GM12878 (cell line): ENCODE data around the gene YWHAG.

Experiments
- CEBPB ChIP-seq, 2 experiments: fragments of 150-350 bp in 1 of 2; IDR thresholded peaks; 2 replicates each; pipeline ENCODE4 v1.6.1; 2012 to 2014; ENCODE audit warnings: low read depth in 2 of 2, low read length in 2 of 2, borderline replicate concordance in 1 of 2, inconsistent platforms in 1 of 2
- CTCF ChIP-seq, 3 experiments: IDR thresholded peaks in 2 of 3; conservative IDR thresholded peaks in 1 of 3; 2 replicates each; pipeline ENCODE4 v1.5.1; 2011; ENCODE audit warnings: low read depth in 3 of 3, low read length in 3 of 3, mild to moderate bottlenecking in 3 of 3, control low read depth in 2 of 3, moderate library complexity in 2 of 3, inconsistent platforms in 1 of 3, mixed read lengths in 1 of 3; ENCODE audit not compliant: control insufficient read depth in 2 of 3, insufficient read depth in 1 of 3; ENCODE audit errors: extremely low read depth in 1 of 3
- EGR1 ChIP-seq, 2 experiments: IDR thresholded peaks; 1 replicate in 1 of 2; 2 replicates in 1 of 2; pipeline ENCODE4 v1.6.1; 2011 to 2012; ENCODE audit warnings: low read depth in 2 of 2, low read length in 2 of 2, borderline replicate concordance in 1 of 2, mild to moderate bottlenecking in 1 of 2, moderate library complexity in 1 of 2
- JUND ChIP-seq: IDR thresholded peaks from 2 replicates; pipeline ENCODE4 v1.6.1; 2012; ENCODE audit warnings: low read depth, mild to moderate bottlenecking, low read length, improper control_type of control experiment, moderate library complexity
- KDM1A ChIP-seq: fragments of 200-600 bp; sonication (generic); IDR thresholded peaks from 2 replicates; pipeline ENCODE4 v1.6.1; 2016; ENCODE audit warnings: borderline replicate concordance
- MYC ChIP-seq: IDR thresholded peaks from 2 replicates; pipeline ENCODE4 v1.6.1; 2011; ENCODE audit warnings: mild to moderate bottlenecking, low read length, moderate library complexity, inconsistent platforms; ENCODE audit not compliant: insufficient read depth, insufficient replicate concordance, insufficient read length, severe bottlenecking
- PBX3 ChIP-seq: IDR thresholded peaks from 2 replicates; pipeline ENCODE4 v1.6.1; 2011; ENCODE audit warnings: mild to moderate bottlenecking, low read depth, low read length, moderate library complexity; ENCODE audit not compliant: insufficient replicate concordance
- SMAD1 ChIP-seq: fragments of 450-650 bp; IDR thresholded peaks from 2 replicates; pipeline ENCODE4 v1.6.1; 2018; ENCODE audit warnings: mild to moderate bottlenecking, low read depth; ENCODE audit not compliant: partially characterized antibody
- SMC3 ChIP-seq: IDR thresholded peaks from 2 replicates; pipeline ENCODE4 v1.6.1; 2011; ENCODE audit warnings: low read length, improper control_type of control experiment, borderline replicate concordance
- TCF7 ChIP-seq: IDR thresholded peaks from 2 replicates; pipeline ENCODE4 v1.6.1; 2014; ENCODE audit warnings: antibody characterized with exemption, borderline replicate concordance

DNA sequence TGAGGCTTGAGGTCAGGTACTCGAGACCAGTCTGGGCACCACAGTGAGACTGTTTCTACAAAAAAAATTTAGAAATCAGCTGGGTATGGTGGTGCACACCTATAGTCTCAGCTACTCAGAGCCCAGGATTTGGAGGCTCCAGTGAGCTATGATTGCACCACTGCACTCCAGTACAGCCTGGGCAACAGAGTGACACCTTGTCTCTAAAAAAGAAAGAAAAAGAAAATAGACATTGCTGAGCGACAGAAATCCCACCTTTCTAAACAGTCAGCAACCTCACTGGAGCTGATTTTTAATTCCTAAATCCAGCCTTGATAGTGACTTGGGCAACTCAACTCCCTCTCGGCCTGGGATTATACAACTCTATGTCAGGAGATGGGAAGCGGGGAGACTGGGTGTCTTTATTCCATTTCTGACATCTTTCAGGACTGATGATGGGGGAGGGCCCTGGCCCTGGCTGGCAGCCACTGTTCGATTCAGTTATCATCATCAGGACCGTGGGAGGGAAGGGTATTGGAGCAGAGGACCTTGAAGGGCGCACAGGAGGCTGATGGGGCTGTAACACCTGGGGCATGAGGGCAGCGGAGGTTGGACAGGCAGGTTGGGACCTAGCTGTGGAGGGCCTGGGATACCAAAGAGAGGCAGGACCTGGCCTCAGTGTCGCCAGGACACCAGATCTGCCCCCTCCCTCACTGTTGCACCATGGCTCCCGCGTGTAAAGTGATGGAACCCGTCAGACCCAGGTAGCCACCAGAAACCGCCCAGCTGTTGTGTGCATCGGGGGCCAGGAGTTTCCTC is 41.6 kb downstream of the YWHAG start:
- TF ChIP-seq CEBPB (IDR thresholded peaks at IDR 0.05; ENCODE audit: borderline replicate concordance in 1 of 2, low read depth in 2 of 2, low read length in 2 of 2), result no peak
- TF ChIP-seq EGR1 (IDR thresholded peaks at IDR 0.05; ENCODE audit: borderline replicate concordance in 1 of 2, low read depth in 2 of 2, low read length in 2 of 2), result no peak
- TF ChIP-seq CTCF (IDR thresholded peaks at IDR 0.05 in 2 of 3, conservative IDR thresholded peaks at IDR 0.05 in 1 of 3; ENCODE audit: control insufficient read depth in 2 of 3, extremely low read depth in 1 of 3, insufficient read depth in 1 of 3, low read depth in 3 of 3, low read length in 3 of 3), result no peak
- no peak for TF ChIP-seq KDM1A
- no peak for TF ChIP-seq SMC3
- TF ChIP-seq JUND, result no peak
- TF ChIP-seq PBX3, result no peak
- no peak for TF ChIP-seq TCF7
- TF ChIP-seq SMAD1, result no peak
- no peak for TF ChIP-seq MYC
